Amygdala (tissue), 56 donors: ENCODE measurements around the gene MARF1.
A peak's percentile ranks its signal among the peaks of the same experiment; 100 is the strongest.

Experiments
- DNase-seq, 56 donors: peaks; one replicate each; lab custom pipeline; 2025; lab: John Stamatoyannopoulos, UW

MARF1 gene

DNA sequence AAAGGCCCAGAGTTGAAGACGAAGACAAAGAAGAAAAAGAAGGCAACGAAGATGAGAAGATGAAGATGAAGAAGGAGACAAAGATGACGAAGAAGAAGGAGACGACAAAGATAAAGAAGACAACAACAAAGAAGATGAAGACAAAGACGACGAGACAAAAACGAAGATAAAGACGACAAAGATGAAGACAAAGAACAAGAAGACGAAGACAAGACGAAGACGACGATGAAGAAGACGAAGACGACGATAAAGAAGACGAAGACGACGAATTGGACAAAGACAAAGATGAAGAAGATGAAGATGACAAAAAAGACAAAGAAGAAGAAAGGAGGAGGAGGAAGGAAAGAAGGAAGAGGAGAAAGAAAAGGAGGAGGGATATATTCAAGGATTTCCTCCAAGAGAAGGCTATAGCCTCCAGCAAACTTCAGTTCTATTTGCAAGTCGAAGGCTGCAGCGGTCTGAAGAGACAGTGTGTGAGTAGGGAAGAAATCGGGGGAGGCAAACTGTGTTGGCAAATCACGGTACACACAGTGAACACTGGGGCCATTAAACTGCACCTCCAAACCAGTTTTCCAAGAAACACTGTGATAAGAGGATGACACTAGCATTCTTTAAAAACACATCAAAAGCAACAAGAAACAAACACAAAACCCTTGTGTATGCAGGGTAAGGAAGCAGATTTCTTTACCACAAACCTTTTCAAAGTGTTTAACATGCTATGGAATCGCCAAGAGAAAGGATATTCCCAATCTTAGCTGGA is 40.5 kb downstream of the MARF1 start:
- no peak for DNase-seq

DNA sequence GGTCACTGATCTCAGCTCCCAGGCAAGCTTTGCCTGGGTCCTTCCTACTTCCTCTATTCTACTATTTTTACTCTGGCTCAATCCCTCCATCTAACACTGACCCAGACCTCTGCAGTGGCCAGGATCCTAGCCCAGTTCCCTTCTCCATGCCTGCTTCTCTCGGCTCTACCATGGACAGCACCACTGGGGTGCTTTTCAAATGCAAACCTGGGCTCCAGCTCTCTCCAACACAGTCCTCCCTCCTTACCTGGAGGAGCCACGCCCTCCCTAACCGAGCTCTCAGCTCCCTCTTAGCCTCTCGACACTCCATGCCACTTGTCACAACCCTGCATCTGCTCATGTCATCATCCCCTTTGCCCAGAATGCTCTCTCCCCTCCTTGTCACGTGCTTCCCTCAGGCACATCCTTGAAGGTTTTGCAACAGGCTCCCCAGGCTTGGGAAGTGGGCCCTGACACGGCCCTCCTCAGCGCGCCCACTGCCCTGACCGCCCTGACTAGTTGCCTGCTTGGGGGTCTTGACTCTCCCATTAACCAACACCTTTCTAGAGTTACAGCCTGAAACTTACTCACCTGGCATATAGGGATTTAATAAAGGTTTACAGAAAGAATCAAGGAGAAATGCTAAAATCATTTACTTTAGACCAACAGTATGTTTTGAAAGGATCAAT is 41.6 kb downstream of the MARF1 start:
- DNase-seq: no peak

DNA sequence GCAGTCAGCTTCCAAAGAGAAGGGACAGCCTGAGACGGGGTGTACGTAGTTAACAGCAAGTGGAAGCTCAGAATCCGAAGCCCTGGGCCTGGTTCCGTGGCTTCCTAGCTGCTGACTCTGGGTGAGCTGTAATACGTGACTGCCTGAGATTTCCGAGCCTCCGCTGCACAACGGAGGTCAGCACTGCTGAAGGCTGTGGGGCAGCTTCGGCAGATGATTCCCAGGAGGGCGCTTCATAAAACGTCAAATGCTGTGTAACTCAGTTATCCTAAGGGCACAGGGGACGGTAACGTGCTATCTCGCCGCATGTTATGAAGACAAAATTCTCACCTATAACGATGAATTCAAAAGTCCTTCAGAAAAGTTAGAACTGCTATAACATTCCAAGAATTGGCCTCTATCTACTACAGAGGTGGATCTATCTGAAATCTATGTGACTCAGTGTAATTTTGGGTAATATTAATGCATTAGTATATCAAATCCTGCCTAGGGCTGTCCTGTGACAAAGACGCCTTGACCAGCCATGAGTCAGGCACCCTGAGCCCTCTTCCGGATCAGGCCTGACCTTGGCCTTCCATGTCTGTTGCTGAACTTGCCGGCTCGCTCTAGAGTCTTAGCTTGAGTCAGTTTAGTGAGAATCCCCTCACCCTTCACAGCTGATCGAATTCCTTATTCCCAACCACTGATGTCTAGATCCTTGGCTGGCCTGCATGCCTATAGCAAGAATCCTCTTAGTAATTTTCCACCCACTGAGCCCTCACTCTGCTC is 43.5 kb downstream of the MARF1 start:
- DNase-seq: no peak

DNA sequence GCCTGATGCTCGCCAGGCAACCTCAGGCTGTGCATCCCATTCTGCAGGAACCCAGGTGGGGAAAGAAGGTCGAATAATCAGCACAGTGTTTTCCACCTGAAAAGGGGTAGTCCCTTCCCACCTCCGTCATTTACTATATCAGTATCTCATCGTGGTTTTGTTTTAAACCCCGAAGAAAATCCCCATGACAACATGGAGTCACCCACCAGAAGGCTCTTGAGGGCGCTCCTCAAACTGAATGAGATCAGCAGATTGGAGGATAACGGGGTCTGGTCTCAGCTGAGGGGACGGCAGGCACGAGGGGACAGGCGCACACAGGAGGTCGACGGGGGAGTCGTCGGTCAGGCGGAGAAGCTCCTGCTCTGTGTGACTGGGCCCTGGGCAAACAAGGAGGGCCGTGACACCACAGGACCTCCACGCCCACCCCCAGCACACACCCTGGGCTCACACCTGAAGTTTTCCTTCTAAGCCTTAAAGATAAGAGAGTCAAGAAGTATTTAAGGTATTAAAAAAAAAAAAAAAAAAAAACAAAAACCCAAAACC is 44.2 kb downstream of the MARF1 start:
- no peak for DNase-seq

DNA sequence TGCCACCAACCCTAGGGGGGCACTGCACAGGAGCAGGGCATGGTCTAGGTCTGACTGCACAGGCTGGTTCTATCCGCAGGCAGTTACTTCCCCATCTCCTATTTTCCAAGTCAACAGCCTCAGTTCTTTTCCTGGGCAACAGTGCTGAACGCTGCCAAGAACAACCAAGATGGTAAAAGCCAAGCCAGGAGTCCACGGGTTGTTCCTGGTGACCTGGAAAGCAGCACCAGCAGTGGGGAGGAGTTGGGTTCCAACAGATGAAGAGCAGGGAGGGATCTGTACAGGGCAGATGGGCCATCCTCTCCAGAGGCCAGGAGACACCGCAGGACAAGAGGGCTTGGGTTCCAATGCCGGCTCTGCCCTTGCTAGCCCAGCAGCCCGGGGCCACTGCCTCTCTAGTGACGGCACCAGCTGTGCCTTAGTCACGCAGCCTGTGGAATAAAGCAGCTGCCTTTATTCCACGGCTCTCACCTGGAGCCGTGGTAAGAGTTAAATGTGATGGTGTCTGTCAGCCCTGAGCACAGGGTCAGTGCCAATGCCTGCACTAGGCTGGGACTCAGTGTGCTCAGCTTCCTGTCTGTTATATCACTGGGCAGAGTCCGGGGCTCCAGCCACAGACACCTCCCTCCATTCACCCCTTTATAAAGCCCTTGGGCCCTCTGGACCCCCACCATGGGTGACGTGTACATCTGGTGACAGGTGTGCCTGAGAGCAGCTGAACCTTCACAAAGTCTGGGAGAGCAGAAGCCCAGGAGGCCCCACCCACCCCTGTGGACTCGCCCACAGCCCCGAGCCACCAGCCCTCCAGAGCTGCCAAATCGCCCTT is 44.9 kb downstream of the MARF1 start:
- peak in 2 of 56 donors; percentile 7 to 10 for DNase-seq

DNA sequence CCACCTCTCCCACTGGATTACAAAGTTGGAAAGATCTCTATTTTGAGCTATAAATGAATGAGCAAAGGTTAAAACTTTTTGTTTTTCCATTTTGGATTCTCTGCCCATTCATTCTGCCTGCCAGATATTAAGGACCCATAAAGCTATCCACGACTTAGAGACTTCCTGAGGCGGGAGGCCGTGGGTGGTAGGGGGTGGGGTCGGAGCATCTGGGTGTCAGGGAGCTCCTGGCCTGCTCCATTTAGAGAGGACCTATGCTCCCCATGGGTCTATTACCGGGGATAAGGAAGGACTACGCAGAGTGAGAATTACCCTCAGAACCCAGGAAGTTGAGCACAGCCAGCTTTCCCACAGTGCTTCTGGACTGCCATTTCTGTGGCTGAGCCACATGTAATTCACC is 45.8 kb downstream of the MARF1 start:
- no peak for DNase-seq

DNA sequence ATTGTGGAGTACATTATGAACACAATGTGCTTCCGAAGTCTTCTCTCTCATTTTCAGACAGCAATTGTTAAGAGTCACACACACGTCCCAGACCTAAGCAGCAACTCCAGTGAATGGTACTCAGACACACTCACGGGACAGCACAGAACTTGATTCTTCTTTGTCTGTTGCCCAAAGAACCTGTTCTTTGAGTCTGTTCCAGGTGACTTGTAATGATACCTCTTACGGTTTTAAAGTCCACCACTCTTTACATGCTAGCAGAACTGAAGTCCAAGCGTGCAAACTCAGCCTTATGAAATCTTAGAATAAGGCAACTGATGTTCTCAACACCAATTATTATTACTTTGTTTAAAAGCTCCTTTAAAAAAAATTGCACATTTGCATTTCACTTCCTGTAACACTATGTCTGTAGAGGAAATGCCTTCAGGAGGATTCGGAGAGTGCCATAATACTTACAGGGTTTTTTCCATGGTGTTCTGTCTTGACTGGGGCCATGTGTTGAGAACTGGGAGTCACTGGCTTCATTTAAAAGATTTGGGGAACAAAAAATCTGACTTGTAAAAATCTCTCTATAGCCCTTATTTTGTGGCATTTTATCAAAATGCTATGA is 48.1 kb downstream of the MARF1 start:
- DNase-seq: no peak

DNA sequence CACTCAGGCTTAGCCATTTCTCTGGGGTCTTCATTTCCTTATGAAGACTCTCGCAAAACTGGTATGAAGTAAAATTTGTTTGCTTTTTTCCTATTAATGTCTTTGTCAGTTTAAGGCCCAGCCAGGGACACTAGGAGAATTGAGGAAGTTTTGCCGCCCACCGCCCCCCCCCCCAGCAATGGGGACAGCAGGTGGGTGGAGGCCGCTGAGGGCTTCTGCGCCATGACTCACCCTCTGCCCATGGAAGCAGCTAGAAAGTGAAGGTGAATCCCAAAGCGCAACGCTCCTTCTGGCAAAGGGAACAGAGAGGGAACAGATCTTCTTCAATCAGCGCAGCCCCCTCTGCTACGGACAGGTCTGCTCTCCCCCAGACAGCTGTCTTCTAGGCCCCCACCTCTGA is 49.7 kb downstream of the MARF1 start:
- DNase-seq: no peak

DNA sequence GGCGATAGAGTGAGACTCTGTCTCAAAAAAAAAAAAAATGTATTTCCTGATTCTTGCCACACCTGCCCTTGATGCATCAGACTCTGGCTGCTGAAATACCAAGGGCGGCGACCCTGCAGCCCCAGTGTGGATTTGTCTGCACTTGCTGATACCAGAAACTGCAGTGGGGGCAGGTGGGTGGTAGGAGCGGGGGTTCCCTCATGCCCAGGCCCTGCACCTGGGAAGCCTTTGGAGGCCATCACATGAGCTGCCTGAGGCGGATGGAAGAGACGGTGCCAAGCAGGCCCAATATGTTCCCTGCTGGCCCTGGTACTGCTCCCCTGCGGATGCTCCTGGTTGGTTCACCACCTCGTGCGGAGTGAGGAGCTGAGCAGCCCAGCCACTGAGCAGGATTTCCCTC is 50.6 kb downstream of the MARF1 start:
- DNase-seq: no peak

DNA sequence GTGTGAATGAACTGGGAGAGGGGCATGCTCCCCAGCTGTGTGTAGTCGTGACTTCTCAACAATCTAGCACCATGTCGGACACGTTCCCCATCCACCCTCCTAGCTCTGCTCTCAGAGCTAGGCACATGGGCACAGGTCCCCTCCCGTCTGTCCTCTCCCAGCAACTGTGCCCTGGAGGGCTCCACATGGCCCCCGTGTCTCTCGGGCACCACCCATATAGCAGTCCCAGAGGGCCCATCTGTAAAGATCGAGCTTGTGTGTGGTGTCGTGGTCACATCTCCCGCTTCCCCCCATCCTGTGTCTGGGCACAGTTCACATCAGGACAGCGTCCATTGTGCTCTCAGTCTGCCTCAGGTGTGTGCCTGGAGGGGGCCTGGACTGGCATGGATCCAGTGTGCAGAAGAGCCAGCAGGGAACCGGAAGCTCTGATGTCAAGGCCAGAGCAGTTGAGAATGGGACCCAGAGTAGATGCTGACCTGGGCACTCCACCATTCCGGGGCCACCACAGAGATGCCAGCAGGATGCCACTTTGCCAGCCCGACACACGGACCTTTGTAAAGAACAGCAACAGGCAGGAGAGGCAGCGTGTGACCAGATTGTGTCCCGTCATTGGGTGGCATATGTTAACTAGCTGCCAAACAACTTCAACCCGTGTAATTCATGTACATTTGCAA is 55.7 kb downstream of the MARF1 start:
- DNase-seq: no peak

DNA sequence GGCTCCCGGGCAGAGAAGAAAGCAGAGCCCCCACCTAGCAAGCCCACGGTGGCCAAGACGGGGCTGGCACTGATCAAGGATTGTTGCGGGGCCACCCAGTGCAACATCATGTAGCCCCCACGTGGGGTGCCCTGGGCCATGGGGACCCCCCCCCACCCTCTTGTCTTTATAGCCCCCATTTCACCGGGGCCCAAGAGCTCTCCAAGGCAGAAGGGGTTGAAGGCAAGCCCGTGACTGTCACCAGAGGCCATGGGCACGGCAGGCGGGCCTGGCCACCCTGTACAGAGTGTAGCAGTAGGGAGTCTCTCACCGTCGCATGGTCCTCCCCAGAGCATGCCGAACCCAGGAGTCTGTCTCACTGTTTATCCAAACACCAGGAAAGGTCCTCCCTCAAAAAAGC is 56.2 kb downstream of the MARF1 start:
- no peak for DNase-seq

DNA sequence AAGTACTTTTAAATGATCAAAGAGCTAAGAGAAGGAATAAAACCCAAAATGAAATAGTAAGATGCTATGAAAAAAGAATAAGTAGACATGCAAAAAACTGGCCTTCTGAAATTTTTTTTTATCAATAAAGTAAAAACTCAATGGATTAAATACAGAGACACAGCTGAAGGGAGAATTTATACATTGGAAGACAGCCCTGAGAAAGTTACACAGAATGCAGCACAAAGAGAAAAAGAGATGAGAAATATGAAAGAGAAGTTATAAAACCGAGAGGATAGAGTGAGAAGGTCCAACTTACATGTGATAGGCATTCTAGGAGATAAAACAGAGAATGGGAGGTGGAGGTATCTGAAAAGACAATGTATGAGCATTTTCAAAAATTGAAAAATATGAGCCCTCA is 57.0 kb downstream of the MARF1 start:
- DNase-seq: no peak

DNA sequence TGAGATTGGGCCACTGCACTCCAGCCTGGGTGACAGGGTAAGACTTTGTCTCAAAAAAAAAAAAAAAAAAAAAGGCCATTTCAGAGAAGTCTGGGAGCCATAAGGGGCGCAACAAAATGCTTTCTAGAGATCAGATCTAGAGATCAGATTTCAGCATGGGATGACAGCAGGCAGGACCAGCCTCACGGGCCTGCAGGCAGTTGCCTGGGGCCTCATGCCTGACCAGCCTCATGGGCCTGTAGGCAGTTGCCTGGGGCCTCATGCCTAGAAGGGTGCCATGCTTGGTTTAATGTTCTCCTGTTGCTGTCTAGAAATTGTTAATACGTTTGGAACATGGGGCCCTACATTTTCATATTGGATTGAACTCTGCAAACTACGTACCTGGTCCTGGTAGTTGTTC is 59.4 kb downstream of the MARF1 start:
- DNase-seq: no peak

DNA sequence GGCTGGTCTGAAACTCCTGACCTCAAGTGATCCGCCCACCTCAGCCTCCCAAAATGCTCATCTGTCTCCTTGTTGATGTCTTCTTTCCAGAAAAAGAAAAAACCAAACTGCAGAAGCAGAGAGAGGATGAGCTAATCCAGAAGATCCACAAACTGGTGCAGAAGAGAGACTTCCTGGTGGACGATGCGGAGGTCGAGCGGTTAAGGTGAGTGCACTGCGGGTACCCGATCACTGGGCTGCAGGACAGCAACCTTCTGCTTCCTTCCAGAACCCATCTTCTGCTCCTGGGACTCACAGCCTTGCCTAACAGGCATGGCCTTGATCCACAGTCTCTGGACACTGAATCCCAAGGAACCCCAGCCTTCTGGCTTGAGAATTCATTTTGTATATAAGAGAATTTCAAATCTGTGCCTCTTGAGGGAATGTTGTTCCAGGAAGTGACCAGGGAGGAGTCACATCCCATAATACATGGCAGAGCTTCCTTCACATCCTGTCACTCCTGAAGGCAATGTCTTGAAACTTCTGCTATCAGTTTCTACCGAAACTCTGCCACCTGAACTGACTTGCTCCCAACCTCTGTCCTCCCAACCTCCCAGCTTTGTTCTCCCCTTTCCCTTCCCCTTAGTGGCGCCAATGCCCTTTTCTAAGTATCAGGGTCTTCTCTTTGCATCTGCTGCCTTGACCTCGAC is 61.7 kb downstream of the MARF1 start:
- DNase-seq: no peak

DNA sequence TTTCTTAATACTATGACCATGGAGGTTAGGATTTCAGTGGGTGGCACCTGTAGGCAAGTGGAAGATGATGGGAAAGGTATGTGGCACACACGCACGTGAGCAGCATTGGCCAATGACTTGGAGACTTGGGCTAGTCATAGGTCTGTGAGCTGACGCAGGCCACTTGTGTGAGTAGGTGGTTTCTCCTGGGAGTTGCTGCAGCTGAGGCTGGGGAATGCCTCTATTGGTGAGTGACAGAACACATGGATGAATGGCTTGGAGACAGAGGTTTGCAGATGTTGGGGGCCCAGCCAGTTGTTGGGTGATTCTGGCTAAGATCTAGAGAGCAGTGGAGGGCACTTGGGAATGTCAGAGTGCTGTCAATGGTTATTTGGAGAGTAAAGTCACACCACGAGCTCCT is 64.1 kb downstream of the MARF1 start:
- DNase-seq: no peak

DNA sequence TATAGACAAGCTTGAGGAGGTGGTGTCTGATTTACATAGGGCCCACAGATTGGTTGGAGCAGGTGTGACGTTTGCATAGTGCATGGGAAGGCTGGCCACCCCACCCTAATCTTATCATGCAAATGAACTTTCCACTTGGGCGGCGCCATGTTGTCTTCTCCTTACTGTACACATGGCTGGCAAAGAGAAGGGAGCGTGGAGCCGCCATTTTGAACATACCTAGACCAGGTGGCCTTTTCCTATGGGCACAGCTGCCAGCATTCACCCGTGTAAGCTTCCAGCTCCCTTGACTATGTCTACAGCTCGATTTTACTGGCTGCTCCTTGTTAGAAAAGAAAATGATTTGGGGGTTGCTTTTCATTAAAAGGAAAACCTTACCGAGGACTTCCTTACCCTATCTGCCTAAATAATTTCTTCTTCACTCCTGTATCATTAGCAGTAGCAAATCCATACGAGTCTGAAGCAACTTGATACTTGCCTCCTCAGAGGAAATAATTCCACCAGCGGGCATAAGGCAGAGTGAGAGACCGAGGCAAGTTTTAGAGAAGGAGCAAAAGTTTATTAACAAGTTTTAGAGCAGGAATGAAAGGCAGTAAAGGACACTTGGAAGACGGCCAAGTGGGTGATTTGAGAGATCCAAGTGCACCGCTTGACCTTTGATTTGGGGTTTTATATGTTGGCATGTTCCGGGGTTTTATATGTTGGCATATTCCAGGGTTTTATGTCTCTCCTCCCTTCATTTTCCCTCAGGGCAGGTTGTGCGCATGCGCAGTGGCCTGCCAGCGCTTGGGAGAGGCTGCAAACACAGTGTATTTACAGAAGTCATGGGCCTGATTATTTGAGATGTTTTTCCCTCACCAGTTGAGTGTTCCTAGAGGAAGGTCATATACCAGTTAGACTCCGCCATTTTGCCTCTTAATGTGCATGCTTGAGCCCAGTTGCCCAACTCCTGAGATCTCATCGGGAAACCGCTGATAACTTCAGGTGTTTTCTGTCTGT is 65.7 kb downstream of the MARF1 start:
- no peak for DNase-seq

DNA sequence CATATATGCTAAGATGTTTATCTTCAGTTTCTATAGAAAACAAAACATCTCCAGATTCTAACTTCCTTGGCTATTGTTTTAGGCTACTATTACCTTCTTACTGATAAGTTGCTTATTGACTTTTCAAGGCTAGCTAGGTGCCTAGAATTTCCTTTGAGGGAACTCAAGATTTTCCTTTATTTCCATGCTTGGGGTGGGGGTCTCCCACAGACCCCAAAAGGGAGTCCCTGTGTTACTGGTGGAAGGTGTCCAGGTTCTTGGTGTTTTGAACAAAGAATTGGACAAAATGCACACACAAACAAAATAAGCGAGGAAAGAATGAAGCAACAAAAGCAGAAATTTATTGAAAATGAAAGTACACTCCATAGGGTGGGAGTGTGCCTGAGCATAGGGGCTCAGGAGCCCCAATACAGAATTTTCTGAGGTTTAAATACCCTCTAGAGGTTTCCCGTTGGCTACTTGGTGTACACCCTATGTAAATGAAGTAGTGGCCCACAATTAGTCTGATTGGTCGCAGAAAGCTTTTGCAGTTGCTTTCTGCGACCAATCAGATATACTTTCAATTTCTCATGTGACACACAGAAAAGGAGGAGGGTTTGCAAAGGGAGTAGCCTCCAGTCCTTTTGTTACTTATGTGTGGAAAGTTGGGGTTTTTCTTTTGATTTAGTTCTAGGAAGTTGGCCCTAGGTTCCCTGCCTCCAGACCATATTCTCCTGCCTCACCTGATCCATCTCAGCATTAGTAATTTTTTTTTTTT is 67.5 kb downstream of the MARF1 start:
- no peak for DNase-seq
